OCI-LY1 (cell line): ENCODE measurements around the gene ENTR1.

Source experiments
- H2AFZ ChIP-seq: fragments of 200-600 bp; sonication (generic), shearing (Covaris generic); 2 replicates; pipeline ENCODE4 v1.6.0; 2014; ENCODE audit warnings: antibody characterized with exemption, mild to moderate bottlenecking, low read length
- H3F3A ChIP-seq: fragments of 200-600 bp; sonication (generic), shearing (Covaris generic); 2 replicates; pipeline ENCODE4 v1.6.0; 2014; ENCODE audit warnings: mild to moderate bottlenecking, antibody characterized with exemption, low read length, moderate library complexity; ENCODE audit not compliant: insufficient read depth
- H3K27ac ChIP-seq: fragments of 200-600 bp; sonication (generic); 2 replicates; pipeline ENCODE4 v1.5.1; 2014; ENCODE audit warnings: low read length, mixed run types, mild to moderate bottlenecking, low read depth; ENCODE audit not compliant: poor library complexity, severe bottlenecking
- H3K27me3 ChIP-seq: fragments of 200-600 bp; sonication (generic); 2 replicates; pipeline ENCODE4 v1.6.0; 2014; ENCODE audit warnings: antibody characterized with exemption, mild to moderate bottlenecking, low read length, moderate library complexity; ENCODE audit not compliant: insufficient read depth
- H3K36me3 ChIP-seq: fragments of 200-600 bp; sonication (generic); 2 replicates; pipeline ENCODE4 v1.6.1; 2014; ENCODE audit warnings: mild to moderate bottlenecking, antibody characterized with exemption, low read length, moderate library complexity, mixed read lengths; ENCODE audit not compliant: insufficient read depth
- H3K4me1 ChIP-seq: fragments of 200-600 bp; sonication (generic); 2 replicates; pipeline ENCODE4 v1.5.1; 2014; ENCODE audit warnings: mild to moderate bottlenecking, low read length, moderate library complexity; ENCODE audit not compliant: insufficient read depth, severe bottlenecking
- H3K4me2 ChIP-seq: fragments of 200-600 bp; sonication (generic), shearing (Covaris generic); 2 replicates; pipeline ENCODE4 v1.6.1; 2014; ENCODE audit warnings: low read length
- H3K4me3 ChIP-seq: fragments of 200-600 bp; sonication (generic); 2 replicates; pipeline ENCODE4 v1.5.1; 2014; ENCODE audit warnings: low read length, low read depth, mild to moderate bottlenecking, mixed read lengths; ENCODE audit not compliant: poor library complexity, severe bottlenecking
- H3K79me2 ChIP-seq: fragments of 200-600 bp; shearing (Covaris generic); 2 replicates; pipeline ENCODE4 v1.6.1; 2016; ENCODE audit warnings: mixed run types, low read length, mixed read lengths; ENCODE audit not compliant: insufficient read depth
- H3K9ac ChIP-seq: fragments of 200-600 bp; sonication (generic), shearing (Covaris generic); 2 replicates; pipeline ENCODE4 v1.6.1; 2014; ENCODE audit warnings: mild to moderate bottlenecking, low read length, mixed read lengths
- H3K9me2 ChIP-seq: fragments of 200-600 bp; sonication (generic), shearing (Covaris generic); 2 replicates; pipeline ENCODE4 v1.6.1; 2014; ENCODE audit warnings: low read depth, mild to moderate bottlenecking, low read length, mixed read lengths
- H3K9me3 ChIP-seq: fragments of 200-600 bp; shearing (Covaris generic); 2 replicates; pipeline ENCODE4 v1.6.1; 2014; ENCODE audit warnings: low read length, mixed read lengths
- H4K20me1 ChIP-seq: fragments of 200-600 bp; sonication (generic), shearing (Covaris generic); 2 replicates; pipeline ENCODE4 v1.6.0; 2016; ENCODE audit warnings: mild to moderate bottlenecking, low read length; ENCODE audit not compliant: insufficient read depth
- EZH2 ChIP-seq: fragments of 200-600 bp; sonication (generic), shearing (Covaris generic); IDR thresholded peaks from 2 replicates; pipeline ENCODE4 v1.8.0; 2017; ENCODE audit warnings: borderline replicate concordance, mixed run types, mild to moderate bottlenecking, antibody characterized with exemption, low read length, moderate library complexity, mixed read lengths
- TF ChIP-seq, protein P1 (sequence below): fragments of 200-600 bp; sonication (generic), shearing (Covaris generic); IDR thresholded peaks from 2 replicates; pipeline ENCODE4 v1.5.1; 2017; ENCODE audit warnings: mild to moderate bottlenecking, antibody characterized with exemption, low read length, moderate library complexity, mixed read lengths

The ENTR1 gene

DNA sequence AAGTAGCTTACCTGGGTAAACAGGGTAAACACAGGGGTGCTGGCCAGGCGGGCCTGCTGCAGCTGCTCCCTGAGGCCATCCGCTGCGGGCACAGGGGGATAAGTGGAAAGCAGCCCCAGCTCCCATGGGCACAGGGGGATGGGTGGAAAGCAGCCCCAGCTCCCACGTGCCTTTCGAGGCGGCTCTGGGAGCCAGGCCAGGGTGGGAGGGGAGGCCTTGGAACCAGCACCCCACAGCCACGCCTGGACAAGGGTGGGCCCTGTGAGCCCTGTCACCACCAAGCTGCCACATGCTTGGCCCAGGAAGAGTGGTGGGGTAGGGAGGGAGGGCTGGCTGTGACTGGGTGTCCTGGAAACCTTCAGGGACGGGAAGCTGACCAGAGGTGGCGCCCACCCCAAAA is 29.1 kb downstream of the ENTR1 start:
- TF ChIP-seq, protein P1, sequence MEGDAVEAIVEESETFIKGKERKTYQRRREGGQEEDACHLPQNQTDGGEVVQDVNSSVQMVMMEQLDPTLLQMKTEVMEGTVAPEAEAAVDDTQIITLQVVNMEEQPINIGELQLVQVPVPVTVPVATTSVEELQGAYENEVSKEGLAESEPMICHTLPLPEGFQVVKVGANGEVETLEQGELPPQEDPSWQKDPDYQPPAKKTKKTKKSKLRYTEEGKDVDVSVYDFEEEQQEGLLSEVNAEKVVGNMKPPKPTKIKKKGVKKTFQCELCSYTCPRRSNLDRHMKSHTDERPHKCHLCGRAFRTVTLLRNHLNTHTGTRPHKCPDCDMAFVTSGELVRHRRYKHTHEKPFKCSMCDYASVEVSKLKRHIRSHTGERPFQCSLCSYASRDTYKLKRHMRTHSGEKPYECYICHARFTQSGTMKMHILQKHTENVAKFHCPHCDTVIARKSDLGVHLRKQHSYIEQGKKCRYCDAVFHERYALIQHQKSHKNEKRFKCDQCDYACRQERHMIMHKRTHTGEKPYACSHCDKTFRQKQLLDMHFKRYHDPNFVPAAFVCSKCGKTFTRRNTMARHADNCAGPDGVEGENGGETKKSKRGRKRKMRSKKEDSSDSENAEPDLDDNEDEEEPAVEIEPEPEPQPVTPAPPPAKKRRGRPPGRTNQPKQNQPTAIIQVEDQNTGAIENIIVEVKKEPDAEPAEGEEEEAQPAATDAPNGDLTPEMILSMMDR: no peak
- TF ChIP-seq EZH2: no peak
- no peak overlapping the region for H2AFZ ChIP-seq

DNA sequence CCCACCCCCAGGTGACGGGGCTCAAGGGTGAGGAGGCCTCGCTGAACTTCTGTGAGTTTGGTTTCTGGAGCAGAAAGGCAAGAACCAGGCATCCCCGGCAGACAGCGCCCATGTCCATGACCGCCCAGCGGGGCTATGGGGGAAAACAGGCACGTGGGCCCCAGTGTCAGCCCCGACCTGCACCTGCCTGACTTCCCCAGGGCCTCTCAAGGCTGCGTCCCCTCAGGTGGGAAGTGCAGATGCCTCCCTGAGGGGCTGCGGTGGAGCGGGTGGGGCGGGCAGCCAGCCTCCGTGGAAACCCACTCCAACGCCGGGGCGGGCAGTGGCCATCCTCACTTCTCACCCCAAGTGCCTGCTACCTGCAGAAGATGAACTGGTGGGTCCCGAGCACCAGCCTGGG is 30.0 kb downstream of the ENTR1 start:
- Histone ChIP-seq H3K79me2 (no peaks in the 10 kb centered on the region), H3K4me1 (no peaks in the 10 kb centered on the region), H4K20me1 (no peaks in the 10 kb centered on the region), H3F3A (no peaks in the 10 kb centered on the region), H3K9ac (no peak overlapping the region), H3K27ac (no peak overlapping the region), H3K36me3 (peaks cover 72% of the 10 kb centered on the region), H3K27me3 (no peaks in the 10 kb centered on the region), H3K9me2 (no peaks in the 10 kb centered on the region), H3K9me3 (no peaks in the 10 kb centered on the region), H3K4me3 (no peak overlapping the region), H3K4me2 (no peak overlapping the region), H2AFZ (no peak overlapping the region)
- TF ChIP-seq, protein P1: no peak
- TF ChIP-seq EZH2: no peak

More for the DNA sequence above, 29.1 kb downstream of the ENTR1 start:
- Histone ChIP-seq H3K36me3 (peaks cover 71% of the 10 kb centered on the region), H3K9me2 (no peaks in the 10 kb centered on the region), H3K9ac (no peak overlapping the region), H3K4me2 (no peak overlapping the region), H3K4me3 (no peak overlapping the region), H3K4me1 (no peaks in the 10 kb centered on the region), H3K27ac (no peak overlapping the region), H3K27me3 (no peaks in the 10 kb centered on the region), H3K79me2 (no peaks in the 10 kb centered on the region), H3K9me3 (no peaks in the 10 kb centered on the region), H3F3A (no peaks in the 10 kb centered on the region), H4K20me1 (no peaks in the 10 kb centered on the region)

DNA sequence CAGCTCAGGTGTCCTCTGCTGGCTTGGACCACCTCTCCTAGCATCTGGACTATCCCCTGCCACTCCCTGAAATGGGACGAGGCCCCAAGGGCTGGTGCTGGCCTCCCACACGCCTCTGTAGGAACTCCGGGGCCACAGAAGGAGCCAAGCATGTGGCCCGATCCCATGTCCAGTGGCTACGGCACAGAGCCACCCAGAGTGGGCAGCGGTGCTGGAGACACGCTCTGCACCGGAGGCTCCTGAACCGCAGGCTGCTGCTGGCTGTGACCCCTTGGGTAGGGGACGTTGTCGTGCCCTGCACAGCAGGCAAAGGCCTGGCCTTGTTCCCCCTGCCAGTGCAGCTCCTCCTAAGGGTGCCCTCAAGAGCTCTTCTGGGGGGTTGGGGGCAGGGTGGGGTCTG is 30.5 kb downstream of the ENTR1 start:
- H3K36me3 ChIP-seq: peaks cover 72% of the 10 kb centered on the region
- no peaks in the 10 kb centered on the region for H3K4me1 ChIP-seq
- no peaks in the 10 kb centered on the region for H3K9me2 ChIP-seq
- H3K4me3 ChIP-seq: no peak overlapping the region
- no peaks in the 10 kb centered on the region for H3K9me3 ChIP-seq
- H3K27ac ChIP-seq: no peak overlapping the region
- no peaks in the 10 kb centered on the region for H3K27me3 ChIP-seq
- H3K4me2 ChIP-seq: no peak overlapping the region
- no peaks in the 10 kb centered on the region for H3K79me2 ChIP-seq
- H3K9ac ChIP-seq: no peak overlapping the region
- no peaks in the 10 kb centered on the region for H3F3A ChIP-seq
- H4K20me1 ChIP-seq: no peaks in the 10 kb centered on the region
- H2AFZ ChIP-seq: no peak overlapping the region
- TF ChIP-seq, protein P1: no peak
- no peak for TF ChIP-seq EZH2
